HG03558 (cell line): Measurements from ENCODE around the gene CDH13.

ENCODE experiments used
- ATAC-seq: cut with Tn5 transposase; IDR thresholded peaks from one replicate; pipeline ENCODE4 v1.9.1; 2021; ENCODE audit warnings: moderate number of reproducible peaks; ENCODE audit not compliant: unreplicated experiment; ENCODE audit errors: extremely low read depth

Gene CDH13

DNA sequence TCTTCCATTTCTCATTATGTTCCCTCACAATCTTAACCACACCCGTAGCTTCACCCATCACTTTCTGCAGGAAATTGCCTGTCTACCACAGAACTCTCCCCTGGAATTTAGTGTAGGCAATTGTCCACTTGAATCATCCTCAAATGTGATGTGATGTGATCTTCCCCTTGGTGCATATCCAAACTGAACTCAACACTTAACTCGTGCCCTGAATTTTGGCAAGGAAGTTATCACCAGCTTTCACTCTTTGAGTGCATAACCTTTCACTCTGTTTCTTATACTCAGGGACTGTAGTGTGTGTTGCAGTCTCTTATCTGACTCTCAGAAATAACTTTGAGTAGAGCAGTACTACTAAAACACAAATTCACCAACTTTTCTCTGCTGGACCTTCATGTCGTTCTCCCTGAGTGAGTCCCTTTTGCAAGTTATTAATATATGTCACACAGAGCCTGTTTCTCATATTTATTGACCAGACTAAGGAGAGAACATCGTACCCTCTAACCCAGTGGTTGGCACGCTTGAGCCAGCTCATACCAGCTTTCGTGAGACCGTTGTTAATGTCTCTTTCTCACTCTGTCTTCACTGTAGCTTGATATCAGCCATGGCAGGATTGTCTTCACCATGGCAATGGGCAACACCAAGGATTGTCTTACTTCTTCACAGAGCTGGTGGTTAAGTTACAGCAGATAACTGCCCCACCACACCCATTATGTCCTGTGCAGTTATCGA lies 622.1 kb downstream of the CDH13 start:
- no peak for ATAC-seq

DNA sequence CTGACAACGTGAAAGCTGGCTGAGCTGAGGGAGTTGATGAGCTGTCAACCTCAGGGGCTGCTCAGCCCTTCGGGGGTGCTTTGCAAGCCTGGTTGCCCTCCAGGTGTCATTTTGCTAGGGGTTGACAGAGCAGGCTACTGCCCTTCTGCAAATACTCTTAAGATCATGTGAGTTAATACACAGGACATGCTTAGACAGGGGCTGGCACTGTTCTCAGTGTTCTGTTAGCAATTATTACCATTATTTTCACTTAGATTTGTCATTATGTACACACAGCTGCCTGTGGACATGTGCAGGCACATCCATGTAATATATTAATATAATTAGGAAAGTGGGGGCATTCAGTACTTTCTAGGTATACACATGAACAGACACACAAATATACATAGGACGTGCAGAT lies 626.8 kb downstream of the CDH13 start:
- no peak for ATAC-seq

GRCh38 chr16:83258366-83258928 lies 631.7 kb downstream of the CDH13 start:
- ATAC-seq, result no peak

DNA sequence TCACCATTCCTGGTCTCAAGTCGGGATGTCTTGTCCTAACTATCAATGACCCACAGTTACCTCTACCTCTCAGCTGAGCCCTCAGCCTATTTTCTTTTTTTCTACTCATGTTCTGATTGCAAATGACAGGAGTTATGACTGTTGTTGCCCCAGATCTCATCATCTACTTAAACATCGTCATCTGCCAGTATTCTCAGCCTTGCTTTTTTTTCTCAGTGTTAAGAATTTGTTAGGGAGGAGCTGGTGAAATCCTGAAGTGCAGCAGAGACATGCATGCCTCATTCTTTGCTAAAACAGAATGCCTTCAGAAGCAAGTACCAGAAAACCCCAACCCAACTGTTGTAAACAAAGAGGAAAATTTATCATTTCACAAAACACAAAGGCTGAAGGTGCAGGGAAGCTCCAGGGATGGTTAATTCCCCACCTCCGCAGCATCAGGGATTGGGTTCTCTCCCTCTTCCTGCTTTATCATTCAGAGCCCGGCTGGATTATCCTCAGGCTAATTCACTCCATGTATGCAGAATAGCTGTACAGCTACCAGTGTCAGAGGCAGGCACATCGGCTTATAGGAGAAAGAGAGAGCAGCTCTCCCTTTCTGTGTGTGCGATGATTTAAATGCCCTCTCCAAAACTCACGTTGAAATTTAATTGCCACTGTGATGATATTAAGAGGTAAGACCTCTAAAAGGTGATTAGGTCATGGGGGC lies 640.2 kb downstream of the CDH13 start:
- ATAC-seq, result no peak

DNA sequence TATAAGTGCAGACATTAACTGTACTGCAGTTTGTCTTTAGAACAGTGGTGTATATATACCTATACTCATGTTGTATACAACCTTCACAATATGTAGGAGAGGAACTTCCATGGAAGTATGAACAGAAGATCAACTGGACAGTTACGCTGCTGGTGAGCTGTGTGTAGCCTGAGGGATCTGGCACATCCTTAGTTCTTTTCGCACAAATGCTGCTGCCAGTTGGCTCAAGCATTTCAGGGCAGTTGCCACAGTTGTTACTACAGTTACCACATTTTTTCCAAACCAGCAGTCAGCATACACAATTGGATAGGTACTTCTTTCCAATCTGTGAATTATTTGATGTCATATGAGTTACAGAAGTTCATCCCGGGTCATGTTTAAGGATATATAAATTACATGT lies 641.4 kb downstream of the CDH13 start:
- no peak for ATAC-seq

- ATAC-seq, result no peak
Measured at GRCh38 chr16:83269048-83269447, 642.3 kb downstream of the CDH13 start.

DNA sequence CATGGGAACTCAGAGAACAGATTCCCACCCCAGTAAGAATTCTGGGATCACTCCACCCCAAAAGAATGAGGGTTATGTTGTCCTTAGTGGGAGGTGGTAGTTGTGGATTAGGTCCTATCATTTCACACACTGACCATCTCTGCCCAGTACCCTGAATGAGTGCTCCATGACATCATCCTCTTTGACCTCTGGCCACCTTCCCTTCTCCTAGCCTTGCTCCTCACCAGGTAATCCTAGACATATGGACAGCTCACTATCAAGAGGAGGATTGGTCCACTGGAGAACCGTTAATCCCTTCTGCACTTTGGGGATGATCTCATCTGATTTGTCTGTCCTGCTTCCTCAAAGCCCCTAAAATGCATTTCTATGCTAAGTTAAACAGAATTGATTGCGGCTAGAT lies 642.8 kb downstream of the CDH13 start:
- ATAC-seq, result no peak

GRCh38 chr16:83270061-83270460 lies 643.3 kb downstream of the CDH13 start:
- ATAC-seq, result no peak

GRCh38 chr16:83270640-83271039 lies 643.9 kb downstream of the CDH13 start:
- no peak for ATAC-seq

GRCh38 chr16:83271123-83271522 lies 644.4 kb downstream of the CDH13 start:
- ATAC-seq, result no peak

- ATAC-seq, result no peak
Measured at GRCh38 chr16:83271970-83272575, 645.3 kb downstream of the CDH13 start.

DNA sequence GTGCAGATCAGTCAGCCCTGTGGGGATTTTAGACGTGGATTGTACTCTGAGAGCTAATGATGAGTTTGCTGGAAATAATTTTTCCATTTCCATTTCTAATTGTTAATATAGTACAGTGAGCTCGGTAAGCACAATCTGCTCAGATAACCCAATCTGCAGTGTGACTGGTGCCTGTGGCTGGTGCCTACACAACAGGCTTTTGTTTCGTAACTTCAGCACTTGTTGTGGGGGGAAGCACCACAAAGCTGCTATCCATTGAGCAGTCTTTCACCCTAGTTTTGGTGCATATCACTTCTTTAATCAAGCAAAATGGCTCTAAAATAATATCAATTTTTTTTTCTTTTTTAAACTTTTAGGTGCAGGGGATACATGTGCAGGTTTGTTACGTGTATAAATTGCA lies 646.1 kb downstream of the CDH13 start:
- ATAC-seq, result no peak

GRCh38 chr16:83273504-83274173 lies 646.9 kb downstream of the CDH13 start:
- no peak for ATAC-seq

DNA sequence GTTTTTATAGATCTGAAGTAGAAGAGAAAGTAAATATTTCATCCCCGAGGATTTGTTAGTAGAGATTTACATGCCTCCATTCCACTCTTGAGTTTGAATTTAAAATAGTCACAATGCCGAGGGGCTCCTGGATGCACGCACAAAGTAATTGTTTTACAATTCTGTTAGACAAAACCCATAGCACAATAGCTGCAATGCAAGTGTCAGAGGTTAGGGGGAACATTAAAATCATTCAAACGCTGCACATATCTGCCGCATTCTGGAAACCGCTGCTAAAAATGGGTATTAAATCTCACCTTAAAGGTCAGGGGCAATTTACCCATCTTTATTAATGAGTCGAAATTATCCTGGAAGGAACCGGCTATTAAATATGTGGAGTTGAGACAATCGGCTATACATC lies 652.5 kb downstream of the CDH13 start:
- ATAC-seq, result no peak

GRCh38 chr16:83285921-83286320 lies 659.2 kb downstream of the CDH13 start:
- no peak for ATAC-seq

GRCh38 chr16:83296505-83296904 lies 669.7 kb downstream of the CDH13 start:
- no peak for ATAC-seq

DNA sequence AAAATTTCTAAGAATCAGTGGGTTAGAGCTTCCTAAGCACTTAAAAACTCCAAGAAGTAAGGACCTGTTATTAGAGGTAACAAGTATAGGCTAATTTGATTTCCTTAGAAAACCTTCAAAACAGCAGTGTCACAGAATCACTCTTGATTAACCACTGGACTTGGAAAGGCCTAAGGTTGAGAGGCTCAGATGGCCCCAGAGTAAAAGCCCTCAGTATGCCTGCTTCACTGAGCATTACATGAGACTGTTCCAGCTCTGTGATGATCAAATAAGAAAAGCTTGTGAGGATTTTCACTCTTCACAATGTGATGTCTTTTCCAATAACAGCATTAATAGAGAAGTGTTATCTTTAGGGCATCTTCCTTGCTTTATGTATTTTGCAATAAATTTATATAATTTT lies 671.8 kb downstream of the CDH13 start:
- no peak for ATAC-seq

GRCh38 chr16:83300326-83300725 lies 673.6 kb downstream of the CDH13 start:
- no peak for ATAC-seq

- no peak for ATAC-seq
Measured at GRCh38 chr16:83301971-83302370, 675.2 kb downstream of the CDH13 start.

DNA sequence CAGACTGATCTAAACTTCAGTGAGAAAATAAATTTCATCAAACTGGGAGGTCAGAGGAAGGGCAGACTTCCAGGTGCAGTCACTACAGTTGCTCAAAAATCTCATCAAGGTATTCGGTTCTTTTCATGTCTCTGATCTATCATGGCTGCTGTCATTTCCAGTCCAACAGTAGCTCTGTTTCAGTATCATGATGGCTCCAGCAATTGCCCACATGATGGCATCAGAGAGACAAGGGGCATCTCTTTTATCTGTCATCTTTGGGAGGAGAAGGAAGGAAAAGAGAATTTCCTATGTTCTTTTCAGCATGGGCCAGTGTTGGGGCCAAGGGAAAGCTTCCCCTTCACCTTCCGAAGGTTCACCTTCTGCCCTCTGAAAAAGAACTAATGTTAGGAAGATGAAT lies 676.1 kb downstream of the CDH13 start:
- ATAC-seq, result no peak

DNA sequence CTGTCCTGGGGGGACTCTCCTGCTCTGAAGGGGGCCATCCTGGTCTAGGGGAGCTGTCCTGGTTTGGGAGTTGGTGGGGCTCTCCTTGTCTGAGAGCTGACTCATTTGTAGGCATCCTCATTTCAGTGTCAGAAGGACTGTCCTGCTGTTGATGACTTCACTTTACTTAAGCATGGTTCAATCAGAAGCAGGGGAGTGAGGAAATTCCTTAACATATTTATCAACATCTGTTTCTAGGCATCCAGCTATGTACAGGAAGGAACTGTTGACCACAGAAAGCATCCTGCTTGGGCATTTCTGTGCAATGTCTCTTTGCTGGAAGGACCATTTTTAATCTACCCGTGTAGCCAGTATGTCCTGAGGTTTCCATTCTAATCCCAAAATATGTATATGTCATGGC lies 678.3 kb downstream of the CDH13 start:
- no peak for ATAC-seq
